Heart left ventricle (tissue), 16 donors: Measurements from ENCODE around the gene NOTCH3. TPM values are rescaled to one million over a fixed set of nuclear protein-coding genes. Genes with fewer than 3 reads are reported as not detected.

Experiments
- ATAC-seq, 4 donors: fragments of 200-7000 bp; cut with Tn5 transposase; one replicate each; pipeline ENCODE4 v1.9.1; 2020 to 2022; ENCODE audit warnings: moderate library complexity in 4 of 4, mild to moderate bottlenecking in 3 of 4, moderate number of reproducible peaks in 1 of 4
- DNase-seq, 5 donors: peaks; one replicate each; pipeline ENCODE4 v3.0.0-alpha.2; 2020
- H3K27ac ChIP-seq, 12 donors: fragments of 200-600 bp; sonication (generic) in 4 of 12; one replicate each; pipeline versions ENCODE4 v1.5.0 to v1.8.0; 2016 to 2022; ENCODE audit warnings: mild to moderate bottlenecking in 2 of 12
- H3K27me3 ChIP-seq, 9 donors: fragments of 200-600 bp; sonication (generic) in 2 of 9; one replicate each; pipeline versions ENCODE4 v1.5.1 to v1.8.0; 2016 to 2022; ENCODE audit warnings: mild to moderate bottlenecking in 3 of 9
- H3K36me3 ChIP-seq, 9 donors: fragments of 200-600 bp; sonication (generic) in 2 of 9; one replicate each; pipeline versions ENCODE4 v1.5.0 to v1.8.0; 2018 to 2022; ENCODE audit warnings: mild to moderate bottlenecking in 2 of 9
- H3K4me1 ChIP-seq, 12 donors: fragments of 200-600 bp; sonication (generic) in 4 of 12; one replicate each; pipeline versions ENCODE4 v1.5.0 to v1.8.0; 2016 to 2022; ENCODE audit warnings: mild to moderate bottlenecking in 3 of 12
- H3K4me3 ChIP-seq, 12 donors: fragments of 200-600 bp; sonication (generic) in 4 of 12; one replicate each; pipeline versions ENCODE4 v1.5.0 to v1.8.0; 2017 to 2022; ENCODE audit warnings: mild to moderate bottlenecking in 9 of 12, moderate library complexity in 4 of 12
- H3K9me3 ChIP-seq, 12 donors: fragments of 200-600 bp; sonication (generic) in 4 of 12; one replicate each; pipeline versions ENCODE4 v1.5.0 to v1.8.0; 2016 to 2022; ENCODE audit warnings: mild to moderate bottlenecking in 1 of 12
- POLR2A ChIP-seq, 2 donors: fragments of 450-650 bp; IDR thresholded peaks; one replicate each; pipeline ENCODE4 v1.6.1; 2017; ENCODE audit warnings: antibody characterized with exemption in 2 of 2, mild to moderate bottlenecking in 2 of 2, moderate library complexity in 2 of 2
- WGBS, 4 donors: extraction: QIAGEN DNeasy Blood & Tissue Kit in 2 of 4; methylation state at CpG; one replicate each; pipeline versions ENCODE4 v1.1.5 to v1.1.7; 2013 to 2018; 5-methylcytosine and 5-hydroxymethylcytosine counted together
- intact Hi-C, 10 donors: fragments of 100-400 bp; cut with DNase I; formaldehyde crosslinking; loops; one replicate each; pipeline versions ENCODE4 v1.11.1 to v1.14.2; 2022
- polyA plus RNA-seq, 2 donors: library from polyadenylated mRNA; stranded (reverse); fragments of 200-250 nt; gene quantifications; one replicate each; pipeline ENCODE4 v1.2.3, GENCODE V29; 2013
- total RNA-seq, 9 donors: library from RNA; depleted of rRNA in 2 of 9; stranded (reverse); fragments of >200 nt in 2 of 9; fragmentation: NEBNext Ultra II Directional in 3 of 9; extraction: Animal tissue kit (Norgen Biotek cat#: 25700) in 3 of 9; gene quantifications; one replicate each; pipeline versions ENCODE4 v1.1.0 to v1.2.4, GENCODE V29; 2016 to 2023
- TF ChIP-seq, protein P1 (sequence below), 12 donors: fragments of 200-600 bp; sonication (generic) in 4 of 12; IDR thresholded peaks; one replicate each; pipeline versions ENCODE4 v1.5.0 to v1.8.0; 2018 to 2022; ENCODE audit warnings: antibody characterized with exemption in 12 of 12, mild to moderate bottlenecking in 5 of 12
- donor health status: ischemic (EF 13 %, LVEDD 7.1; RV severe dilation, severe dysfunction).
- donor health status: healthy with polysubstance abuse.
- donor health status: DM: no; HTN: yes; CAD: no.
- donor health status: DM: no; HTN: no; CAD: no.
- donor health status: ischemic (EF 25% LVEDD 6.9; RV normal size, moderate dysfunction).
- donor health status: ischemic (EF 25% LVEDD 5.7; RV mildly dilated, moderate dysfunction).
- donor health status: healthy.
- donor health status: DM: yes; HTN: yes; CAD: no.
- donor health status: ischemic (EF 35%, LVEDD 5.7; RV mildly dilated, moderate dysfunction).
- donor health status: nonischemic (EF 11% LVEDD 7.7; RV severe dilation, severe dysfunction).
- donor health status: DM: yes; HTN: yes; CAD: no.
- donor health status: PGD.
- donor health status: ischemic (EF 29% LVEDD 5.4; RV normal size, mild dysfunction).
- donor health status: nonischemic (EF 23%, LVEDD 6.1; RV moderate dilation, normal function).

Gene NOTCH3
- total and polyA plus RNA-seq, 11 donors = 16.7 to 77.2 (median 29.6) TPM

DNA sequence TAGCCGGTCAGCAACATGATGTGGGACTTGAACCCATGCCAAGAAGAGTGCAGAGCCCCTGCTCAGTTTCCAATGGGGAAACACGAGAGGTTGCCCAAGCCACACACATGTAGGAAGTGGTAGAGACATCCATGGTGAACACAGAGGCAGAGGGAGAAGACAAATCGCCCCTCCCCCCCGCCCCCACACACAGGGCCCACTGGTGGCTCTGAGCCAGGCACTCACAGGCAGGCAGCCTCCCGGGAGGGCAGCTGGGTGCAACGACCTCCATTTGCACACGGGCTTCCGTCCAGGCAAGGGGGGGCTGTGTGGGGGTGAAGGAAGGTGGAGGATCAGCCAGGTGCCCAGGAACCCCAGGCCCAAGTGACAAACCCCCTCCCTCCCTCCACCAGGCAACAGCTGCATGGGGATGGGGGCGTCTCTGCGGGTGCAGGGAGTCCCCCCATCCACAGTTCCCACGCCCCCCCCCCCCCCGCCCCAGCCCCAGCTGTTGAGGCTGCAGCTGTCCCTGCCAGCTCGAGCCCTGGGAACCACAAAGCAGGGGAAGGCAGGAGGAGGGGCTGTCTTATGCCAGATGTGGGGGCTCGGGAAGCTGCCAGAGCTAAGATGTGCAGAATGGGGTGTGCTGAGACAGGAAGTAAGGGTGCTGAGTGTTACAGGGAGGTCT is 3.4 kb downstream of the NOTCH3 start:
- no peak for ATAC-seq
- Histone ChIP-seq H3K27me3 (peaks cover 9 to 71% (median 41%) of the 10 kb centered on the region in 9 donors), H3K4me3 (peak overlapping the region in 10 of 12 donors; percentile 1 to 71 (median 58)), H3K27ac (peak overlapping the region in 9 of 12 donors; percentile 1 to 91 (median 40)), H3K4me1 (peaks cover 0 to 47% (median 13%) of the 10 kb centered on the region in 12 donors), H3K36me3 (peaks cover 0 to 10% (median 0%) of the 10 kb centered on the region in 9 donors), H3K9me3 (no peaks in the 10 kb centered on the region)
- 16 to 32% (median 23%) methylated on average over 5 to 14 of the region's 14 CpGs for WGBS, 4 donors
- intact Hi-C loops = loop anchor here in 1 of 10 donors (10.0 kb wide), 1 partner anchor 57 kb away; no protein-coding TSS in a partner anchor
- no peak for DNase-seq
- TF ChIP-seq POLR2A (IDR thresholded peaks at IDR 0.05) = no peak
- TF ChIP-seq, protein P1, sequence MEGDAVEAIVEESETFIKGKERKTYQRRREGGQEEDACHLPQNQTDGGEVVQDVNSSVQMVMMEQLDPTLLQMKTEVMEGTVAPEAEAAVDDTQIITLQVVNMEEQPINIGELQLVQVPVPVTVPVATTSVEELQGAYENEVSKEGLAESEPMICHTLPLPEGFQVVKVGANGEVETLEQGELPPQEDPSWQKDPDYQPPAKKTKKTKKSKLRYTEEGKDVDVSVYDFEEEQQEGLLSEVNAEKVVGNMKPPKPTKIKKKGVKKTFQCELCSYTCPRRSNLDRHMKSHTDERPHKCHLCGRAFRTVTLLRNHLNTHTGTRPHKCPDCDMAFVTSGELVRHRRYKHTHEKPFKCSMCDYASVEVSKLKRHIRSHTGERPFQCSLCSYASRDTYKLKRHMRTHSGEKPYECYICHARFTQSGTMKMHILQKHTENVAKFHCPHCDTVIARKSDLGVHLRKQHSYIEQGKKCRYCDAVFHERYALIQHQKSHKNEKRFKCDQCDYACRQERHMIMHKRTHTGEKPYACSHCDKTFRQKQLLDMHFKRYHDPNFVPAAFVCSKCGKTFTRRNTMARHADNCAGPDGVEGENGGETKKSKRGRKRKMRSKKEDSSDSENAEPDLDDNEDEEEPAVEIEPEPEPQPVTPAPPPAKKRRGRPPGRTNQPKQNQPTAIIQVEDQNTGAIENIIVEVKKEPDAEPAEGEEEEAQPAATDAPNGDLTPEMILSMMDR (IDR thresholded peaks at IDR 0.05) = no peak

DNA sequence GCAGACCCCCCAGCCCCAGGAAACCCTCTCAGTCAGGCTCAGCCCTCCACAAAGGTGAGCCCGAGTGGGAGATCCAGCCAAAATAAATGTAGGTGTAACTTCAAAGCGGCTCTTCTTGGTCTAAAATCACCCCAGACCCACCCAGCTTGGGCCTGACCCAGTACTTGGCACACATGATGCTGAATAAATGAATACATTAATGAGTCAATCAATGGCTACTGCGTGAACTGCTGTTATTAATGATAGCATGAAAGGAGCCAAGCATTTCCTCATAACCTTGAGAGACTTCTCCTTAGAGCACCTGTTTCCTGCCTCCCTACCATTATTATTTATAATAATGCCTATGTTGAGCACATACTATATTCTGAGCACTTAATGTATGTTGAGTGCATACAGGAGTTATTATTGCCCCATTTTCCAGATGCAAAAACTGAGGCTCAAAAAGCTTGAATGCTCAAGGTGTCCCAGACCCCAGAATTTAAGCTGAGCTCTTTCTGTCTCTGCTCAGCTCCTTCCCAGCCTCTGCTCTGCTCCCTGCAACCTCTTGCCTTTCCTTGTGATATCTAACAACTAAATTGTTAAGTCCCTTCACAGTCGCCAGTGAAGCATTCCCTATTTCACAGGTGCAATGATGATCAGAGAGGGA is 4.3 kb downstream of the NOTCH3 start:
- no peaks in the 10 kb centered on the region for H3K9me3 ChIP-seq
- no peak for DNase-seq
- peak overlapping the region in 10 of 12 donors; percentile 9 to 70 (median 54) for H3K4me3 ChIP-seq
- peaks cover 9 to 68% (median 40%) of the 10 kb centered on the region in 9 donors for H3K27me3 ChIP-seq
- intact Hi-C loops = loop anchor here in 1 of 10 donors (10.0 kb wide), 1 partner anchor 58 kb away; no protein-coding TSS in a partner anchor
- peaks cover 0 to 47% (median 13%) of the 10 kb centered on the region in 12 donors for H3K4me1 ChIP-seq
- peaks cover 0 to 18% (median 0%) of the 10 kb centered on the region in 9 donors for H3K36me3 ChIP-seq
- 53 to 69% (median 60%) methylated on average over 3 to 4 of the region's 4 CpGs for WGBS, 4 donors
- H3K27ac ChIP-seq = peak overlapping the region in 9 of 12 donors; percentile 18 to 91 (median 55)
- no peak for ATAC-seq
- no peak for TF ChIP-seq POLR2A (IDR thresholded peaks at IDR 0.05)
- TF ChIP-seq, protein P1 (IDR thresholded peaks at IDR 0.05) = no peak

DNA sequence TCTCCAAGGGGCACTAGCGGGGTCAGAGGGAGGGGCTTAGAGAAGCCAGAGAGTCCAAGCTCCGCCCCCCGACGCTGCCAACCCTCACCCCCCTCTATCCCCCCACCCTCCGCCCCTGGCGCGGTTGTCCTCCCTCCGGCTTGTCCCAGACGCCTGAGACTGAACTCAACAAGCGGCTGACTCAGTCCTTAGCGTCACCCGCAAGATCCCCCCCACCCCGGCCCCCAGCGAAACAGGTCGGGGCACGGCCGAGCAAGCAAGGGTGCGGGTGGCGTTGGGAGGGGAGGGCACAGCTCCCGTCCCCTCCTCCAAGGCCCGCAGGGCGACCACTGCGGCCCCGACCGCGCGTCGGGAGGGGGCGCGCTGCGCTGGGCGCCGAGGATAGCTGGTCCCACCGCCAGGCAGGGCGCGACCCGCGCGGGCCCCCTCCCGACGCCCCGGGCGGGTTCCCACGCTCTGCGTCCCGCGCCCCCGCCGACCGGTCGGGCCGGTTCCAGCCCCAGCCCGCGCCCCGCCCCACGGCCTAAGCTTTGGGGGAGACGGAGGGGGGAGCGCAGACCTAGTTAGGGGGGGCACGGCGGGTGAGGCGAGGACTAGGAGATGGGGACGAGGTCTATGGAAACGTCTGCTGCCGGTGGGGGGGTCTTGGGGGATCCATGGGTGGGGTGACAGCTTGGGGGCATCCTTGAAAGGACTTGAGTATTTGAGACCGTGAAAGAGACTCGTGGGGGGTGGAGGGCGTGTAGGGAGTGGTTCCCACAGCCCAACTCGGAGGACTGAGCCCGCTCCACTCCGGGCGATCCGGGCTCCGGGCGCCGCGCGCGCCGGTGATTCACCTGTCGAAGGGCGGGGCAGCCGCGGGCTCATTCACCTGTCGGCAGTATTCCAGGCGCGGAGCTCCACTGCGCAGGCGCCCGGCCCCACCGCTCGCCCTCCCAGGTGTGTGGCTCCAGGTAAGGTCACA is 5.1 kb downstream of the NOTCH3 start:
- intact Hi-C loops = loop anchor here in 1 of 10 donors (10.0 kb wide), 1 partner anchor 59 kb away; no protein-coding TSS in a partner anchor
- ATAC-seq = peak; percentile 37 to 66 (median 54)
- WGBS, 4 donors = 5 to 14% (median 5%) methylated on average over 27 to 91 of the region's 91 CpGs
- Histone ChIP-seq H3K9me3 (no peaks in the 10 kb centered on the region), H3K27me3 (peaks cover 9 to 63% (median 36%) of the 10 kb centered on the region in 9 donors), H3K4me3 (peak overlapping the region in 11 of 12 donors; percentile 9 to 70 (median 53)), H3K4me1 (peaks cover 0 to 47% (median 13%) of the 10 kb centered on the region in 12 donors), H3K27ac (peak overlapping the region; percentile 18 to 91 (median 52)), H3K36me3 (peaks cover 0 to 25% (median 0%) of the 10 kb centered on the region in 9 donors)
- DNase-seq = peak; percentile 48 to 78 (median 70)
- TF ChIP-seq, protein P1 (IDR thresholded peaks at IDR 0.05) = peak in 6 of 12 donors; percentile 9 to 31 (median 22)
- no peak for TF ChIP-seq POLR2A (IDR thresholded peaks at IDR 0.05)
